ENCODE data around the gene PTCHD1.

PTCHD1 gene

GRCh38 chrX:23422912-23423311 is 88.3 kb downstream of the PTCHD1 start:
- DNase-seq: no peak

- DNase-seq: no peak
Observed at GRCh38 chrX:23434356-23434884, 99.8 kb downstream of the PTCHD1 start.

GRCh38 chrX:23435108-23435507 is 100.5 kb downstream of the PTCHD1 start:
- DNase-seq: no peak

GRCh38 chrX:23435575-23435974 is 100.9 kb downstream of the PTCHD1 start:
- DNase-seq: no peak

GRCh38 chrX:23436875-23437274 is 102.2 kb downstream of the PTCHD1 start:
- DNase-seq: no peak

- DNase-seq: no peak
Observed at GRCh38 chrX:23451266-23451665, 116.6 kb downstream of the PTCHD1 start.

Data from NCI-H1105 treated with DMSO at 0.1 percent for 48 hours (cell line).